ENCODE measurements around the gene KRTAP12-3. TPM values are rescaled to one million over a fixed set of nuclear protein-coding genes. Genes with fewer than 3 reads are reported as not detected.
"Not testable (repeated sequence)": the region's sequence is repeated elsewhere in the genome, so short reads cannot be mapped to it uniquely, and the experiment has no call there.

KRTAP12-3 gene
- total RNA-seq, 2 donors from 2014 or later = not detected

GRCh38 chr21:44666401-44667320 lies 8.9 kb downstream of the KRTAP12-3 start, which contains the start of gene KRTAP12-2:
TSS of gene KRTAP12-2 (minus strand) at chr21:44666927. CDS start at chr21:44666886, 41 bp downstream.
- no peaks in the 10 kb centered on the region for H3K9me3 ChIP-seq (ENCODE audit: control insufficient read depth, low read length, poor library complexity, severe bottlenecking)
- Mint-ChIP-seq H3K27me3 (peaks cover 4% of the 10 kb centered on the region), H3K36me3 (ENCODE audit: low read depth) (no peaks in the 10 kb centered on the region), H3K27ac (no peak within 1 kb of the TSS), H3K4me3 (no peak within 1 kb of the TSS), H3K4me1 (peaks cover 3% of the 10 kb centered on the region)
- ATAC-seq = no peak
- no peak for DNase-seq

GRCh38 chr21:44667612-44668011 lies 9.9 kb downstream of the KRTAP12-3 start:
- peaks cover 4% of the 10 kb centered on the region for H3K27me3 Mint-ChIP-seq
- H3K27ac Mint-ChIP-seq = no peak overlapping the region
- H3K4me3 Mint-ChIP-seq = no peak overlapping the region
- H3K4me1 Mint-ChIP-seq = peaks cover 3% of the 10 kb centered on the region
- no peaks in the 10 kb centered on the region for H3K9me3 ChIP-seq (ENCODE audit: control insufficient read depth, low read length, poor library complexity, severe bottlenecking)
- ATAC-seq (no peak), DNase-seq (no peak)
- H3K36me3 Mint-ChIP-seq (ENCODE audit: low read depth) = no peaks in the 10 kb centered on the region

GRCh38 chr21:44670642-44671432 lies 13.1 kb downstream of the KRTAP12-3 start:
- peaks cover 1% of the 10 kb centered on the region for H3K27me3 Mint-ChIP-seq
- H3K9me3 ChIP-seq (ENCODE audit: control insufficient read depth, low read length, poor library complexity, severe bottlenecking) = no peaks in the 10 kb centered on the region
- H3K4me1 Mint-ChIP-seq = peaks cover 2% of the 10 kb centered on the region
- H3K36me3 Mint-ChIP-seq (ENCODE audit: low read depth) = no peaks in the 10 kb centered on the region
- DNase-seq (no peak), ATAC-seq (no peak)
- H3K27ac Mint-ChIP-seq = no peak overlapping the region
- no peak overlapping the region for H3K4me3 Mint-ChIP-seq

DNA sequence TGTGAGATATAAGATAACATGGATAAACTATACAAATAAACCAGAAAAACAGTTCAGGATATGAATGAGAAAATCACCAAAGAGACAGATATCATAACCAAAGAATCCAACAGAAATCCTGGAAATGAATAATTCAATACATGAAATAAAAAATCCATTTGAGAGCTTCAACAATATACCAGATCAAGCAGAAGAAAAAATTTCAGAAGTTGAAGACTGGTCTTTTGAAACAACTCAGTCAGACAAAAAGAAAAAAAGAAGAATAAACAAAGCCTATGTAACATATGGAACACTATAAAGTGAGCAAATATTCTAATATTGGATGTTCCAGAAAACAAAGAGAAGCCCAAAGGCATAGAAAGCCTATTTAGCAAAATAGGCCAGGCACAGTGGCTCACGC lies 14.2 kb downstream of the KRTAP12-3 start:
- Mint-ChIP-seq H3K4me3 (no peak overlapping the region), H3K36me3 (ENCODE audit: low read depth) (no peaks in the 10 kb centered on the region), H3K27ac (no peak overlapping the region), H3K27me3 (no peaks in the 10 kb centered on the region), H3K4me1 (no peaks in the 10 kb centered on the region)
- no peaks in the 10 kb centered on the region for H3K9me3 ChIP-seq (ENCODE audit: control insufficient read depth, low read length, poor library complexity, severe bottlenecking)
- no peak for ATAC-seq
- no peak for DNase-seq

- no peak for ATAC-seq
- H3K9me3 ChIP-seq (ENCODE audit: control insufficient read depth, low read length, poor library complexity, severe bottlenecking) = no peaks in the 10 kb centered on the region
- Mint-ChIP-seq H3K4me3 (no peak overlapping the region), H3K27me3 (peaks cover 21% of the 10 kb centered on the region), H3K4me1 (peaks cover 2% of the 10 kb centered on the region), H3K36me3 (ENCODE audit: low read depth) (no peaks in the 10 kb centered on the region), H3K27ac (no peak overlapping the region)
- no peak for DNase-seq
These were observed 20.1 kb downstream of the KRTAP12-3 start for GRCh38 chr21:44677881-44678280.

GRCh38 chr21:44681152-44681551 lies 23.4 kb downstream of the KRTAP12-3 start:
- H3K27me3 Mint-ChIP-seq = peaks cover 39% of the 10 kb centered on the region

DNA sequence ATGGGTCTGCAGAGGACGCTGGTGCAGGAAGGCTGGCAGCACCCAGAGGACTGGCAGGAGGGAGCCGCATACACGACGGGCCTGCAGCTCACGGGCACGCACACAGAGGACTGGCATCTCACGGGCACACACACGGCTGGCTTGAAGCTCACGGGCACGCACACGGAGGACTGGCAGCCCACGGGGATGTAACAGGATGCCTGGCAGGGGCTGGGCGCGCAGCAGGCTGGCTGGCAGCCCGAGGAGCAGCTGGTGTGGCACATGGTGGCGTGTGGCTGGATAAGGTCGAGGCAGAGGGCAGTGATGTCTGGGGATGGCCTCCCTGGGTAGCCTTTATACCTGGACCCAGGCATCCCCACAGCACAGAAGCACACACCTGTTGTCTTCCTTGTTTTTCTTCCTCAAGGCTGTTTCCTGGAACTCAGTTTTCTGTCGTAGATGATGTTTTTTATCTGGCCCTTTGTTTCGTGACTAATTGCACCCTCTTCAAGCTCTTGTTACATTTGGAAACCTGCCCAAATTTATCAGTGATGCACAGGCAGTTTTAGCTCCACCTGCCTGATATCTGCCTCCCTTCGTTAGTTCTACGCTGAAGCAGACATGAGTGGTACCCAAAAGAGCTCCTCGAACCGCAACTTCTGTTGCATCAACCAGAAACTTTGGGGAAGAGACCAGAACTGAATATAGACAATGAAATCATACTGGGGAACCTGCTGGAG lies 24.3 kb downstream of the KRTAP12-3 start, which contains the start of gene KRTAP12-1:
Gene KRTAP12-1, minus strand, starts transcription at position 303 of the 719 bp plus-strand sequence. Its CDS starts 40 bp downstream, at position 263.
- no peak for ATAC-seq
- no peak for DNase-seq
- peaks cover 46% of the 10 kb centered on the region for H3K27me3 Mint-ChIP-seq
- peaks cover 7% of the 10 kb centered on the region for H3K36me3 Mint-ChIP-seq (ENCODE audit: low read depth)
- no peak within 1 kb of the TSS for H3K4me3 Mint-ChIP-seq
- H3K4me1 Mint-ChIP-seq = peaks cover 14% of the 10 kb centered on the region
- no peak within 1 kb of the TSS for H3K27ac Mint-ChIP-seq
- H3K9me3 ChIP-seq (ENCODE audit: control insufficient read depth, low read length, poor library complexity, severe bottlenecking) = no peaks in the 10 kb centered on the region

More at GRCh38 chr21:44681152-44681551, 23.4 kb downstream of the KRTAP12-3 start:
- H3K4me3 Mint-ChIP-seq = no peak overlapping the region
- H3K27ac Mint-ChIP-seq = no peak overlapping the region
- peaks cover 3% of the 10 kb centered on the region for H3K36me3 Mint-ChIP-seq (ENCODE audit: low read depth)
- H3K9me3 ChIP-seq (ENCODE audit: control insufficient read depth, low read length, poor library complexity, severe bottlenecking) = no peaks in the 10 kb centered on the region
- ATAC-seq (no peak), DNase-seq (no peak)
- H3K4me1 Mint-ChIP-seq = peaks cover 10% of the 10 kb centered on the region

DNA sequence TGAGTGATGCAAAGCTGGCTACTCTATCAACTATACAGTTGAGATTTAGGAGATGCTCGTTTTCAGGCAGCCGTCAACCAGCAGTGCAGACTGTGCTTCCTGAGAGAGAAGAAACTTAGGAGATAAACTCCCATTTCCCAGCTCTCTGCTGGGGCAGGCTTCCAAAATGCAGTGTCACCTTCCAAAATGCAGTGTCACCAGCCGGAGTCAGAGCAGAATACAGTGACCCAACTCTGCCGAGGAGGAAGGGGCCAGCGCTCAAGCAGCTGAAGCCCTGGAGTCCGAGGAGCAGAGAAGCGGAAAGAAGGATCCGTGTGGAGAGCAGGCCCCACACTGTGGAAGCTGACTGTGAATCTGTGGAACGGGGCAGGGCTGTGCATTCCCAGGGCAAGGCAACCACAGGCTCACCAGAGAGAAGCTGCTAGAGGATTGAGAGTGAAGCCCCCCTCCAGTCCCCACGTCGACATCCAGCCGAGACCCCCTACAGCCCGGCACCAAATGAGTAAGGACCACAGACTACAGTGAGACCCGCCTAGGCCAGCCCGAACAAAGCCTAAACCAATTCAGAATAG lies 24.9 kb downstream of the KRTAP12-3 start:
- H3K36me3 Mint-ChIP-seq (ENCODE audit: low read depth) = peaks cover 7% of the 10 kb centered on the region
- no peak overlapping the region for H3K27ac Mint-ChIP-seq
- ATAC-seq (no peak), DNase-seq (no peak)
- H3K27me3 Mint-ChIP-seq = peaks cover 48% of the 10 kb centered on the region
- H3K4me1 Mint-ChIP-seq = peaks cover 14% of the 10 kb centered on the region
- no peaks in the 10 kb centered on the region for H3K9me3 ChIP-seq (ENCODE audit: control insufficient read depth, low read length, poor library complexity, severe bottlenecking)
- no peak overlapping the region for H3K4me3 Mint-ChIP-seq

DNA sequence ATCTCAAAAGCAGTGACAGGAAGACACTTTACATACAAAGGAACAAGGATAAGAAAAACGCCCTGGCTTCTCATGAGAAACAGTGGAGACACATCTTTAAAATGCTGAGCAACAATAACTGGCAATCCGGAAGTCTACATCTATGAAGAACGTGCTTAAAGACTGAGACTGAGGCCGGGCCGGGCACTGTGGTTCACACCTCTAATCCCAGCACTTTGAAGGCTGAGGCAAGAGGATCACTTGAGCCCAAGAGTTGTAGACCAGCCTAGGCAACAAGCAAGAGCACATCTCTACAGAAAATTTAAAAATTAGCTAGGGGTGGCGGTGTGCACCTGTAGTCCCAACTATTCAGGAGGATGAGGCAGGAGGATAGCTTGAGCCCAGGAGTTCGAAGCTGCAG lies 26.3 kb downstream of the KRTAP12-3 start:
- DNase-seq = no peak
- H3K27me3 Mint-ChIP-seq = peaks cover 48% of the 10 kb centered on the region

GRCh38 chr21:44684483-44684882 lies 26.8 kb downstream of the KRTAP12-3 start:
- no peak for DNase-seq
- ATAC-seq = no peak
- H3K27ac Mint-ChIP-seq = no peak overlapping the region
- H3K4me3 Mint-ChIP-seq = no peak overlapping the region
- H3K27me3 Mint-ChIP-seq = peaks cover 48% of the 10 kb centered on the region
- H3K36me3 Mint-ChIP-seq (ENCODE audit: low read depth) = peaks cover 7% of the 10 kb centered on the region
- H3K9me3 ChIP-seq (ENCODE audit: control insufficient read depth, low read length, poor library complexity, severe bottlenecking) = no peaks in the 10 kb centered on the region
- peaks cover 14% of the 10 kb centered on the region for H3K4me1 Mint-ChIP-seq

More for the DNA sequence above, 26.3 kb downstream of the KRTAP12-3 start:
- no peaks in the 10 kb centered on the region for H3K9me3 ChIP-seq (ENCODE audit: control insufficient read depth, low read length, poor library complexity, severe bottlenecking)
- H3K36me3 Mint-ChIP-seq (ENCODE audit: low read depth) = peaks cover 7% of the 10 kb centered on the region
- no peak overlapping the region for H3K27ac Mint-ChIP-seq
- no peak overlapping the region for H3K4me3 Mint-ChIP-seq
- H3K4me1 Mint-ChIP-seq = peaks cover 14% of the 10 kb centered on the region
- no peak for ATAC-seq

DNA sequence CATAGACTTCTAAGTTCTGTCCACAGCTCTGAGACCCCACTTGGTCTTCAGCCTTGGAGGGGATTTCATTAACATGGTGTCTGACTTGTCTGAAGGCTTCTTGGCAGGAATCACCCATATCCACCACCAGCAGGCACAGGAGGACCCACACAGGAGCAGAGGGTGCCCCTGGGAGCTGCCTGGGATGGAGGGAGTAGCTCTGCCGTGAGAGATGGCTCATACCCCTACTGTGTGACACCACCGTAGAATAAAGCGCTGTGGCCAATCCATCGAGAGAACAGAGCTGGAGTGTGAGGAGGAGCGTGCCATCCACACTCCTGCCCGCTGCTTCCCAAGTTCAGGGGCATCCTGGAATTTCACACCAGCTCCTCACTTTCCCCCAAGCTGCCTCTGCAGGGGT lies 27.3 kb downstream of the KRTAP12-3 start:
- not testable (repeated sequence) for ATAC-seq; H3K36me3 Mint-ChIP-seq (ENCODE audit: low read depth); DNase-seq; H3K9me3 ChIP-seq (ENCODE audit: control insufficient read depth, low read length, poor library complexity, severe bottlenecking); H3K27ac Mint-ChIP-seq; H3K4me3 Mint-ChIP-seq
- Mint-ChIP-seq H3K4me1 (peaks cover 14% of the 10 kb centered on the region), H3K27me3 (peaks cover 50% of the 10 kb centered on the region)

GRCh38 chr21:44686000-44686781 lies 28.5 kb downstream of the KRTAP12-3 start:
- no peak for ATAC-seq
- H3K36me3 Mint-ChIP-seq (ENCODE audit: low read depth) = peaks cover 7% of the 10 kb centered on the region
- H3K27ac Mint-ChIP-seq = peak overlapping the region; percentile 51
- H3K4me3 Mint-ChIP-seq = no peak overlapping the region
- peaks cover 14% of the 10 kb centered on the region for H3K4me1 Mint-ChIP-seq
- H3K9me3 ChIP-seq (ENCODE audit: control insufficient read depth, low read length, poor library complexity, severe bottlenecking) = no peaks in the 10 kb centered on the region
- DNase-seq = no peak
- H3K27me3 Mint-ChIP-seq = peaks cover 43% of the 10 kb centered on the region
